OCI-LY1 (cell line): ENCODE data around the gene CCBE1.

Experiments used
- EZH2 ChIP-seq: fragments of 200-600 bp; sonication (generic), shearing (Covaris generic); IDR thresholded peaks from 2 replicates; pipeline ENCODE4 v1.8.0; 2017; ENCODE audit warnings: borderline replicate concordance, mixed run types, mild to moderate bottlenecking, antibody characterized with exemption, low read length, moderate library complexity, mixed read lengths
- TF ChIP-seq, protein P1 (sequence below): fragments of 200-600 bp; sonication (generic), shearing (Covaris generic); IDR thresholded peaks from 2 replicates; pipeline ENCODE4 v1.5.1; 2017; ENCODE audit warnings: mild to moderate bottlenecking, antibody characterized with exemption, low read length, moderate library complexity, mixed read lengths

DNA sequence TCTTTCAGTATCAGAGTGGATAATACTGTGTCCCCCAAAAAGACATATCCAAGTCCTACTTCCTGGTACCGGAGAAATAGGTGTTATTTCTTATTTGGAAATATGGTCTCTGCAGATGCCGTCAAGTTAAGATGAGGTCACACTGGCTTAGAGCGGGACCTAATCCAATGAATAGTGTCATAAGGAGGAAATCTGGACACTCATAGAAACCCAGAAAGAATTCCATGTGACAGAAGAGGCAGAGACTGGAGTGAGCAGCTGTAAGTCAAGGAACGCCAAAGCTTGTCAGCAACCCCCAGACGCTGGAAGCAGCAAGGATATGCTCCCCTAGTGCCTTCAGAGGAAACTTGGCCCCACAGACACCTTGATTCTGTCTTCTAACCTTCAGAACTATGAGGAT is 69.8 kb downstream of the CCBE1 start:
- TF ChIP-seq, protein P1, sequence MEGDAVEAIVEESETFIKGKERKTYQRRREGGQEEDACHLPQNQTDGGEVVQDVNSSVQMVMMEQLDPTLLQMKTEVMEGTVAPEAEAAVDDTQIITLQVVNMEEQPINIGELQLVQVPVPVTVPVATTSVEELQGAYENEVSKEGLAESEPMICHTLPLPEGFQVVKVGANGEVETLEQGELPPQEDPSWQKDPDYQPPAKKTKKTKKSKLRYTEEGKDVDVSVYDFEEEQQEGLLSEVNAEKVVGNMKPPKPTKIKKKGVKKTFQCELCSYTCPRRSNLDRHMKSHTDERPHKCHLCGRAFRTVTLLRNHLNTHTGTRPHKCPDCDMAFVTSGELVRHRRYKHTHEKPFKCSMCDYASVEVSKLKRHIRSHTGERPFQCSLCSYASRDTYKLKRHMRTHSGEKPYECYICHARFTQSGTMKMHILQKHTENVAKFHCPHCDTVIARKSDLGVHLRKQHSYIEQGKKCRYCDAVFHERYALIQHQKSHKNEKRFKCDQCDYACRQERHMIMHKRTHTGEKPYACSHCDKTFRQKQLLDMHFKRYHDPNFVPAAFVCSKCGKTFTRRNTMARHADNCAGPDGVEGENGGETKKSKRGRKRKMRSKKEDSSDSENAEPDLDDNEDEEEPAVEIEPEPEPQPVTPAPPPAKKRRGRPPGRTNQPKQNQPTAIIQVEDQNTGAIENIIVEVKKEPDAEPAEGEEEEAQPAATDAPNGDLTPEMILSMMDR: no peak
- no peak for TF ChIP-seq EZH2
